ENCODE measurements around the gene GLTPD2.

GLTPD2 gene

DNA sequence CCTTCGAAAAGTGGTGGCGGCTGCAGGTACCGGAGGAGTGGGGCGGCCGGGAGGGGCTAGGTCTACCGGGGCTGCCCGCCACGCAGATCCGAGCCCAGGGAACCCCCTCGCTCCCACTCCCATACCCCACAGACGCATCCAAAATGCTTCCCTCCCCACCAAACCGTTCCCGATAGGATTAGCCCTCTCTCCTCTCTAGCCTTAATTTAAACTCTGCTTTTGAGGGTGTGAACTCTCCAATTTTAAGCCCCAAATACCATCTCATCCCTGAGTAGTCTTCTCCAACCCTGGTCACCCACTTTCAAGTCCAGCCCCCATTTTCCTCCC lies 48.8 kb upstream of the GLTPD2 start:
- Histone ChIP-seq H2AFZ (ENCODE audit: low read length) (no peak overlapping the region), H3K9me3 (ENCODE audit: insufficient read depth, low read depth, low read length) (no peaks in the 10 kb centered on the region), H3K79me2 (ENCODE audit: insufficient read depth, low read length) (no peaks in the 10 kb centered on the region), H3K4me3 (ENCODE audit: low read length, poor library complexity, severe bottlenecking) (no peak overlapping the region), H3K4me2 (ENCODE audit: low read depth, low read length, poor library complexity, severe bottlenecking) (no peak overlapping the region), H3F3A (ENCODE audit: low read depth) (no peaks in the 10 kb centered on the region), H4K20me1 (ENCODE audit: insufficient read depth, low read length, poor library complexity, severe bottlenecking) (no peaks in the 10 kb centered on the region), H3K9me2 (replicated peaks; ENCODE audit: low read depth, low read length) (no peaks in the 10 kb centered on the region), H3K9ac (ENCODE audit: low read depth, low read length, poor library complexity, severe bottlenecking) (no peak overlapping the region), H3K36me3 (ENCODE audit: insufficient read depth, low read length) (no peaks in the 10 kb centered on the region), H3K27me3 (ENCODE audit: insufficient read depth, low read length, poor library complexity, severe bottlenecking) (no peaks in the 10 kb centered on the region), H3K4me1 (ENCODE audit: insufficient read depth, low read length, poor library complexity, severe bottlenecking) (no peaks in the 10 kb centered on the region)
- TF ChIP-seq EZH2phosphoT487 (IDR thresholded peaks at IDR 0.05; ENCODE audit: borderline replicate concordance) (no peak), CTCF (conservative IDR thresholded peaks at IDR 0.05; ENCODE audit: low read length) (no peak)

DNA sequence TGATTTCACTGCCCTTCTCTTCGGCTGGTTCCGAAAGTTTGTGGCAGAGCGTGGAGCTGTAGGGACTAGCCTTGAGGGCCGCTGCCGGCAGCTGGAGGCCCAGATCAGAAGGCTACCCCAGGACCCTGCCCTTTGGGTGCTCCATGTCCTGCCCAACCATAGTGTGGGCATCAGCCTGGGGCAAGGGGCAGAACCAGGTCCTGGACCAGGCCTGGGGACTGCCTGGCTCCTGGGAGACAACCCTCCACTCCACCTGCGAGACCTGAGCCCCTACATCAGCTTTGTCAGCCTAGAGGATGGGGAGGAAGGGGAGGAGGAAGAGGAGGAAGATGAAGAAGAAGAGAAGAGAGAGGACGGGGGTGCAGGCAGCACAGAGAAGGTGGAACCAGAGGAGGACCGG lies 48.2 kb upstream of the GLTPD2 start:
- H3K4me2 ChIP-seq (ENCODE audit: low read depth, low read length, poor library complexity, severe bottlenecking) = no peak overlapping the region
- TF ChIP-seq EZH2phosphoT487 (IDR thresholded peaks at IDR 0.05; ENCODE audit: borderline replicate concordance) (no peak), CTCF (conservative IDR thresholded peaks at IDR 0.05; ENCODE audit: low read length) (no peak)
- no peaks in the 10 kb centered on the region for H3K27me3 ChIP-seq (ENCODE audit: insufficient read depth, low read length, poor library complexity, severe bottlenecking)
- H3K4me3 ChIP-seq (ENCODE audit: low read length, poor library complexity, severe bottlenecking) = no peak overlapping the region
- H3K9ac ChIP-seq (ENCODE audit: low read depth, low read length, poor library complexity, severe bottlenecking) = no peak overlapping the region
- no peaks in the 10 kb centered on the region for H3K9me3 ChIP-seq (ENCODE audit: insufficient read depth, low read depth, low read length)
- no peaks in the 10 kb centered on the region for H3K79me2 ChIP-seq (ENCODE audit: insufficient read depth, low read length)
- no peaks in the 10 kb centered on the region for H3K36me3 ChIP-seq (ENCODE audit: insufficient read depth, low read length)
- no peak overlapping the region for H2AFZ ChIP-seq (ENCODE audit: low read length)
- H3K9me2 ChIP-seq (replicated peaks; ENCODE audit: low read depth, low read length) = no peaks in the 10 kb centered on the region
- no peaks in the 10 kb centered on the region for H3K4me1 ChIP-seq (ENCODE audit: insufficient read depth, low read length, poor library complexity, severe bottlenecking)
- H4K20me1 ChIP-seq (ENCODE audit: insufficient read depth, low read length, poor library complexity, severe bottlenecking) = no peaks in the 10 kb centered on the region
- H3F3A ChIP-seq (ENCODE audit: low read depth) = no peaks in the 10 kb centered on the region

DNA sequence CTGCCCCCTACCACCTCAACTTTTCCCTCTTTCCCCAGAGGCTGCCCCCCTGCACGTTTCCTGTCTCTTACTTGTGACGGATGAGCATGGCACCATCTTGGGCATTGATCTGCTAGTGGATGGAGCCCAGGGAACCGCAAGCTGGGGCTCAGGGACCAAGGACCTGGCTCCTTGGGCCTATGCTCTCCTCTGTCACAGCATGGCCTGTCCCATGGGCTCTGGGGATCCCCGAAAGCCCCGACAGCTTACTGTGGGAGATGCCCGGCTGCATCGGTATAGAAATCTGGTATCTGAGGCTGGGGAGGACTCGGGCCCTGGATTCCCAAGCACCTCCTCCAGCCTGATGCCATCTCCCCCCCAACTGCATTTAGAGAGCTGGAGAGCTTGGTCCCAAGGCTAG lies 47.2 kb upstream of the GLTPD2 start:
- no peak for TF ChIP-seq EZH2phosphoT487 (IDR thresholded peaks at IDR 0.05; ENCODE audit: borderline replicate concordance)
- TF ChIP-seq CTCF (conservative IDR thresholded peaks at IDR 0.05; ENCODE audit: low read length) = no peak
- no peak overlapping the region for H3K9ac ChIP-seq (ENCODE audit: low read depth, low read length, poor library complexity, severe bottlenecking)
- no peak overlapping the region for H3K4me2 ChIP-seq (ENCODE audit: low read depth, low read length, poor library complexity, severe bottlenecking)
- H3K4me3 ChIP-seq (ENCODE audit: low read length, poor library complexity, severe bottlenecking) = no peak overlapping the region
- H3K4me1 ChIP-seq (ENCODE audit: insufficient read depth, low read length, poor library complexity, severe bottlenecking) = no peaks in the 10 kb centered on the region
- no peaks in the 10 kb centered on the region for H3K36me3 ChIP-seq (ENCODE audit: insufficient read depth, low read length)
- no peaks in the 10 kb centered on the region for H4K20me1 ChIP-seq (ENCODE audit: insufficient read depth, low read length, poor library complexity, severe bottlenecking)
- no peaks in the 10 kb centered on the region for H3K9me3 ChIP-seq (ENCODE audit: insufficient read depth, low read depth, low read length)
- H3K9me2 ChIP-seq (replicated peaks; ENCODE audit: low read depth, low read length) = no peaks in the 10 kb centered on the region
- H3K27me3 ChIP-seq (ENCODE audit: insufficient read depth, low read length, poor library complexity, severe bottlenecking) = no peaks in the 10 kb centered on the region
- no peaks in the 10 kb centered on the region for H3F3A ChIP-seq (ENCODE audit: low read depth)
- no peaks in the 10 kb centered on the region for H3K79me2 ChIP-seq (ENCODE audit: insufficient read depth, low read length)
- no peak overlapping the region for H2AFZ ChIP-seq (ENCODE audit: low read length)
